Measurements from ENCODE around the gene CREBL2. TPM values are rescaled to one million over a fixed set of nuclear protein-coding genes. Genes with fewer than 3 reads are reported as not detected.

Gene CREBL2
- total and polyA plus RNA-seq, 2 of the 13 experiments (the other 11 are each of a cell fraction or from before 2014, with no cell fraction given) = 6.9 to 8.4 TPM

DNA sequence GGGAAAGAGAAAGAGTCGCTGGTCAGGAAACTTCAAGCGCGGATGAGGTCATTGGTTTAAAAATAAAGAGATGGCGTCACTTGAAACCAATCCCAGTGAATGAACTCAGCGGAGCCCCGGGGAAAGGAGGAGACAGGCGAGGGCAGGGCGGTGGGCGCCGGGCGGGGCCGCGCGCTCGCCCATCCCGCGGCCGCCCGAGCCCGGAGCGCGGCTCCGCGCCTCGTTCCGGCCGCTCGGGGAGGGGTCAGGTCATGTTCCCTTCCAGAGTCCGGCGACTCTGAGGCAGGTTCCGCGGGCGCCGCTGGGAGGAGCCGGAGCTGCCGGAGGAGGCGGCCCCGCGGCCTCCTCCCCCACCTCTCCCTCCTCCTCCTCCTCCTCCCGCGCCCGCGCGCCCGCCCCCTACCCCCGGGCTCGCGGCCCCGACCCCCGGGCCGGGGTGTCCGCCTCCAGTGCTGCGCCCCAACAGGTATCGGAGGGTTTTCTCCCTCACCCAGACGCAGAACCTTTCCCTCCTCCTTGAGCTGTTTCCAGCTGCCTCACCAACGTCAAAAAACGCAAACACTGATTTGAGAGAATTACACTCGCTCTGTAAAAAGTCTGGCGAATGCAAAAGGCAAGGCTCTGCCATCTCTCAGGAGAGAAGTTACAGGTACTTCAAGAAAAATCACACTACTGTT, 49.0 kb upstream of the CREBL2 start, which contains the start of gene DUSP16 (continued):
- TF ChIP-seq, protein P1, sequence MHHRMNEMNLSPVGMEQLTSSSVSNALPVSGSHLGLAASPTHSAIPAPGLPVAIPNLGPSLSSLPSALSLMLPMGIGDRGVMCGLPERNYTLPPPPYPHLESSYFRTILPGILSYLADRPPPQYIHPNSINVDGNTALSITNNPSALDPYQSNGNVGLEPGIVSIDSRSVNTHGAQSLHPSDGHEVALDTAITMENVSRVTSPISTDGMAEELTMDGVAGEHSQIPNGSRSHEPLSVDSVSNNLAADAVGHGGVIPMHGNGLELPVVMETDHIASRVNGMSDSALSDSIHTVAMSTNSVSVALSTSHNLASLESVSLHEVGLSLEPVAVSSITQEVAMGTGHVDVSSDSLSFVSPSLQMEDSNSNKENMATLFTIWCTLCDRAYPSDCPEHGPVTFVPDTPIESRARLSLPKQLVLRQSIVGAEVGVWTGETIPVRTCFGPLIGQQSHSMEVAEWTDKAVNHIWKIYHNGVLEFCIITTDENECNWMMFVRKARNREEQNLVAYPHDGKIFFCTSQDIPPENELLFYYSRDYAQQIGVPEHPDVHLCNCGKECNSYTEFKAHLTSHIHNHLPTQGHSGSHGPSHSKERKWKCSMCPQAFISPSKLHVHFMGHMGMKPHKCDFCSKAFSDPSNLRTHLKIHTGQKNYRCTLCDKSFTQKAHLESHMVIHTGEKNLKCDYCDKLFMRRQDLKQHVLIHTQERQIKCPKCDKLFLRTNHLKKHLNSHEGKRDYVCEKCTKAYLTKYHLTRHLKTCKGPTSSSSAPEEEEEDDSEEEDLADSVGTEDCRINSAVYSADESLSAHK (CRISPR knock-in tag; IDR thresholded peaks at IDR 0.05; ENCODE audit: borderline replicate concordance) = no peak
- no peak for TF ChIP-seq BHLHE40 (IDR thresholded peaks at IDR 0.05; ENCODE audit: low read length)
- no peak for TF ChIP-seq SNAPC2 (CRISPR knock-in tag; IDR thresholded peaks at IDR 0.05)
- no peak for TF ChIP-seq SETDB1 (CRISPR knock-in tag; IDR thresholded peaks at IDR 0.05; ENCODE audit: borderline replicate concordance)
- TF ChIP-seq HHEX (CRISPR knock-in tag; IDR thresholded peaks at IDR 0.05) = no peak
- TF ChIP-seq HNRNPLL (IDR thresholded peaks at IDR 0.05; ENCODE audit: low read depth, low read length, poor library complexity, severe bottlenecking) = peak; percentile 62
- no peak for TF ChIP-seq MYC (CRISPR knock-in tag; IDR thresholded peaks at IDR 0.05; ENCODE audit: borderline replicate concordance)
- no peak for TF ChIP-seq ZBTB26 (CRISPR knock-in tag; IDR thresholded peaks at IDR 0.05; ENCODE audit: borderline replicate concordance)
- TF ChIP-seq CAMTA2 (CRISPR knock-in tag; IDR thresholded peaks at IDR 0.05; ENCODE audit: borderline replicate concordance) = no peak
- TF ChIP-seq ZNF207 (IDR thresholded peaks at IDR 0.05; ENCODE audit: borderline replicate concordance) = no peak
- TF ChIP-seq SP5 (CRISPR knock-in tag; IDR thresholded peaks at IDR 0.05; ENCODE audit: borderline replicate concordance, low read depth) = peak; percentile 24; the same call in 1 of the 2 replicates
- no peak for TF ChIP-seq AHR (CRISPR knock-in tag; IDR thresholded peaks at IDR 0.05)
- TF ChIP-seq CBX1 (IDR thresholded peaks at IDR 0.05; ENCODE audit: low read depth) = peak; percentile 62
- TF ChIP-seq SAP130 (CRISPR knock-in tag; IDR thresholded peaks at IDR 0.05; ENCODE audit: low read depth) = peak; percentile 64
- TF ChIP-seq POGK (CRISPR knock-in tag; conservative IDR thresholded peaks at IDR 0.05) = 0 out of 2 replicates have a peak, but pooled peaks have one; percentile 38
- peak; percentile 77 for TF ChIP-seq RBFOX2 (IDR thresholded peaks at IDR 0.05; ENCODE audit: low read depth, low read length)
- TF ChIP-seq ZNF746 (CRISPR knock-in tag; IDR thresholded peaks at IDR 0.05) = peak; percentile 79
- TF ChIP-seq, protein P2, sequence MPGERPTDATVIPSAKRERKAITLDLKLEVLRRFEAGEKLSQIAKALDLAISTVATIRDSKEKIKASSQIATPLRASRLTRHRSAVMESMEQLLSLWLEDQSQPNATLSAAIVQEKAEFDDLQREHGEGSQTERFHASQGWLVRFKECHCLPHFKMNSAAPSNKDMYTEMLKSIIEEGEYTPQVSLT (CRISPR knock-in tag; IDR thresholded peaks at IDR 0.05; ENCODE audit: borderline replicate concordance, low read depth) = no peak
- TF ChIP-seq RFX5 (IDR thresholded peaks at IDR 0.05; ENCODE audit: low read depth, low read length) = peak; percentile 21; the same call in 1 of the 2 replicates
- TF ChIP-seq NFE2 (CRISPR knock-in tag; IDR thresholded peaks at IDR 0.05) = no peak
- no peak for TF ChIP-seq HOXA5 (CRISPR knock-in tag; IDR thresholded peaks at IDR 0.05)
- TF ChIP-seq, protein P3, sequence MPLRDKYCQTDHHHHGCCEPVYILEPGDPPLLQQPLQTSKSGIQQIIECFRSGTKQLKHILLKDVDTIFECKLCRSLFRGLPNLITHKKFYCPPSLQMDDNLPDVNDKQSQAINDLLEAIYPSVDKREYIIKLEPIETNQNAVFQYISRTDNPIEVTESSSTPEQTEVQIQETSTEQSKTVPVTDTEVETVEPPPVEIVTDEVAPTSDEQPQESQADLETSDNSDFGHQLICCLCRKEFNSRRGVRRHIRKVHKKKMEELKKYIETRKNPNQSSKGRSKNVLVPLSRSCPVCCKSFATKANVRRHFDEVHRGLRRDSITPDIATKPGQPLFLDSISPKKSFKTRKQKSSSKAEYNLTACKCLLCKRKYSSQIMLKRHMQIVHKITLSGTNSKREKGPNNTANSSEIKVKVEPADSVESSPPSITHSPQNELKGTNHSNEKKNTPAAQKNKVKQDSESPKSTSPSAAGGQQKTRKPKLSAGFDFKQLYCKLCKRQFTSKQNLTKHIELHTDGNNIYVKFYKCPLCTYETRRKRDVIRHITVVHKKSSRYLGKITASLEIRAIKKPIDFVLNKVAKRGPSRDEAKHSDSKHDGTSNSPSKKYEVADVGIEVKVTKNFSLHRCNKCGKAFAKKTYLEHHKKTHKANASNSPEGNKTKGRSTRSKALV (CRISPR knock-in tag; IDR thresholded peaks at IDR 0.05) = 0 out of 2 replicates have a peak, but pooled peaks have one; percentile 1
- TF ChIP-seq, protein P4, sequence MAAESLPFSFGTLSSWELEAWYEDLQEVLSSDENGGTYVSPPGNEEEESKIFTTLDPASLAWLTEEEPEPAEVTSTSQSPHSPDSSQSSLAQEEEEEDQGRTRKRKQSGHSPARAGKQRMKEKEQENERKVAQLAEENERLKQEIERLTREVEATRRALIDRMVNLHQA (CRISPR knock-in tag; IDR thresholded peaks at IDR 0.05) = no peak

All from HepG2 (cell line).